ELF-1 (cell line): ENCODE results near the gene CNTNAP2.

Experiments
- DNase-seq: peaks from one replicate; pipeline ENCODE4 v3.0.0-alpha.2; 2016; ENCODE audit warnings: low read depth, low spot score

The CNTNAP2 gene

GRCh38 chr7:148334441-148334956, 2217.9 kb downstream of the CNTNAP2 start:
- no peak for DNase-seq

DNA sequence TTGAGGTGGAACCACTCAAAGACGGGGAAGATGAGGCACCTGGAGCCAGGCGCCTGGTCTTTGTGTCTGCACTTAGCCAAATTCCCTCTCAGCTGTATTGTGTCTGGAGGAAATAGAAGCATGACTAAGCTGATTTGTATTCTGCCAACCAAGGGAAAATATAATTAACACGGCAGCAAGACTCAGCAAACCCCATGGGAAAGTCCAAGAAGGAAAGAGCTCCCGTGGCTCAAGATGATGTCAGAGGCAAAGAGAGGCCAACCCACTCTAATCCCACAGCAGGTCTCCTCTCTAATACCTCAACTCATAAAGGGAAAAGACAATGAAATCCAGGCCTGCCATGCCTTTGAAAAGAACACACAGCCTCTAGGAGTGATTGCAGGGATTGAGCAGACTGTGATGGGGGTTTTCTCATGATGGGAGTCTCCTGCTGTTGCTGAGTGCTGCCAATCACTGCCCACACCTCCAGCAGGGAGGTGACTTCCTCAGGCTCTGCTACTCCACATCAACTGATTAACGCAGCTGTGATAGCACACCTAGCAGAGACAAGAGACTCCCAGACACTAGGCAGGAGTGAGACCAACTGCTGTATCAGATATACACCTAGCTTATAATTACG, 2218.5 kb downstream of the CNTNAP2 start:
- peak; percentile 85 for DNase-seq

DNA sequence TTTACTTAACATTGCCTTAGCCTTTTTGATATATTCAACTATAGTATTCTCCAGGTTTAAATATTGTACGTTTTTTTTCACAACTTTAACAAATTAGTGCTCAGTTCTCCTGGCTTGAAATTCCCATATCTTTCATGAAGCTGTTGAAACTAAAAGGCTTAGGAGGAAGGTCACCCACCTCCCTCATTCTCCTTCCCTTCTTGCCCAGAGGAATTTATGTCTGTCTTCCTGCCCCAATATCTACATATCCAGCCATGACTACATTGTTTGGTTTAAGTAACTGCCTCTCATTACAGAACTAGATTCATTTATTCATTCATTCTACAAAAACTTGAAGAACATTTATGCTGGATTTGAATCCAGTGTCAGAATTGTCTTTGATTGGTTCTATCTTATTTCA, 2219.2 kb downstream of the CNTNAP2 start:
- no peak for DNase-seq

DNA sequence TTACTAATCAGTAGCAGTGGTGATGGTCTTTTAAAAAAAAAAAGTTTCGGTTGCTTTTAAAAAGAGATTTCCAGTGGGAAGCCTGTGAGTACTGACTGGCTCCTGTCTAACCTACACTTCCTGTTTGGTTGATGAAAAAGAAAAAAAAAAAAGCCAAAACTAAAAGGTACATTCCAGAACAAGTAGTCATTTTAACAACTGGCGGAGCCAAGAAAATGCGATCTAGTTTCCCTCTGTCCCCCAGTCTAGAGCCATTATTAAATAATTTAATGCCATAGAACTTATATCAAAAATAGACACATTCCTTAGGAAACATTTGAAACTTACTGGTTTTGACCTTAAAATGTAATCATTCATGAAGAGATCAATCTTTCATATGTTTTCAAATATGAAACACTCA, 2219.8 kb downstream of the CNTNAP2 start:
- DNase-seq = no peak

- peak; percentile 64 for DNase-seq
Observed at GRCh38 chr7:148337246-148337965, 2220.8 kb downstream of the CNTNAP2 start.

- no peak for DNase-seq
Observed at GRCh38 chr7:148337995-148338747, 2221.6 kb downstream of the CNTNAP2 start.

DNA sequence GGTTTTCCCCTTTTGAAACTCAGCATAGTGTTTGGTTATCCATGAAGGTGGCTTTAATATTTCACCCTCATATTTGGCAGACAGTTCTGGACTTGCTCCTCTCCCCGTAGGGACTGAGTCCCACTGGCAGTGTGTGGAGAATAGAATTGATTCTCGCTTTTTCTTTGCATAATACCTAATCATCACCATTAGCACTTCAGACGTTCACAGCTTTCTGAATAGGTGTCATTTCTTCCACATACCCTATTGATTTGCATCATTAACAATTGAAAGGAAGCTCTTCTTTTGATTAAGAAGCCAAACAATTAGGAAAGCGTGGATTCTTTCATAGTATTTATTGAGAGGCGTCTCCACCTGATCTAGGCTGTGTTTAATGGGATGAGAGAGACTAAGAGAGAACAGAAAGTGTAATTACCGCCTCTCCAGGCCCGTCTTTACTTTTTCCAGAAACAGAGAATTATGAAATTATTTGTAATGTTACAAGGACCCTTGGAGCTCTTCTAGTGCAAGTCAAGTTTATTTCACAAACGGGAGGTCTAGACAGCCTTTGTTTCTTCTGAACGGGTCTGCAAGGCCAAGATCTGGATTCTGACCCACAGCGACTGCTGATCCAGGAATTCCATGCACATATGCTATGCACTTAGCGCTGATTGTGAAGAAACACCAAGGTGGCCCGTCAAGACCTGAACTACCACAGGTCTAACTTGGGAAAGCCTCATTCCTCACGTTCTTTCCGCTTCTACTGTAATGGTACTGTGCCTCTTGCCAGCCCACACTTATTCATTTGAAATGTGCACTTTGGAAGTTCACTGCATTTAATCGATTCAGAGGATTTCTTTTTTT, 2224.1 kb downstream of the CNTNAP2 start:
- peak; percentile 45 for DNase-seq

DNA sequence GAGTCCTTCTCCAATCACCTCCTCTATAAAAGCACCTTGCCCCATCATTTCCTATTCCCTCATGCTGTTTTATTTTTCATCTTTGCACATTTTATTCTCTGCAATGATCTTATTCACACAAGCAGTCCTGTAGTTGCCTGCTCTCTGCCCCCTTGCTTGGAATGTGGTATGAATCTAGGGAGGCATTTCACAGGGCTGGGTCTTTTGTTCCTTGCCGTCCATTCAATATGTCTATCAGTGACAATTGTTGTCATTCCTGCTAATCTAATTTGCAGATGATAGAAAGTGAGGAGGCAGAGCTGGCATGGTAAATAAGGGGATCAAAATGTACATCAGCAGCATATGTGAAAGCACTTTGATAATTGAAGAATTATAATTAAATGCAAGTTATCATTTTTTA, 2227.8 kb downstream of the CNTNAP2 start:
- DNase-seq = no peak

GRCh38 chr7:148347981-148348380, 2231.4 kb downstream of the CNTNAP2 start:
- DNase-seq = peak; percentile 49

DNA sequence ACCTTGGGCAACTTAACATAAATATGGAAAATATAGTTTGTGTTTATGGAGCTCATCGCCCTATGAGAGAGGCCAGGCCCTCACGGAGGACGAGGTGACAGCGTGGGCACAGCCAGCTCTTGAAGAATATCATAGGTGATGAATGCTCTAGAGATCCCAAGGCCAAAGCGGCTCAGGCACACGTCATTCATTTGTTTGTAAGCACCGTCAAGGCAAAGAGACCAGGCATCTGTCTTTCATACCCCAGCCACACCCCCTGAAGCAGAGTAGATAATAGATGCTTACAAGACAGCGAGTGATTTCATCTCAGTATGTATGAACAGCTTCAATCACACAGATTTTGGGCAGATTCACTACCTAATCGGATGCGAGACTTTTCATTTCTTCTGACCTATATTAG, 2231.9 kb downstream of the CNTNAP2 start:
- DNase-seq = peak; percentile 58

DNA sequence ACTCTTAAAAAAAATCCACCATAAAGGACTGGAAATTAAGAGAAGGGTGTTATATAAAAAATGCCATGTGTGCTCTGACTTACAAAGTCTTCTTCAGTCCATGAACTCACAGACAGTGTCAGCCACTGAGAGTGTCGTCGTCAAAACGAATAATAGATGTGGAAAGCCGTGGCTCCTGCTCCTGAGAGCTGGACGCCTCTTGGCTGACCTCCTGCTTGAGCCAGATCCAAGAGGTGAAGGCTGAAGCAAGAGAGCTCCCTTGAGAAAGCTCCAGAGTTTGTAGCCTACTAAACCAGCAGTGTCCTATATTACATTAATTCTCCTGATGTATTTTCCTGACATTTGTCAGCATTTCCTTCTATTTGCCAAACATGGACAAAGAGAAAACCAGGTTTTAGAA, 2239.7 kb downstream of the CNTNAP2 start:
- DNase-seq = no peak

DNA sequence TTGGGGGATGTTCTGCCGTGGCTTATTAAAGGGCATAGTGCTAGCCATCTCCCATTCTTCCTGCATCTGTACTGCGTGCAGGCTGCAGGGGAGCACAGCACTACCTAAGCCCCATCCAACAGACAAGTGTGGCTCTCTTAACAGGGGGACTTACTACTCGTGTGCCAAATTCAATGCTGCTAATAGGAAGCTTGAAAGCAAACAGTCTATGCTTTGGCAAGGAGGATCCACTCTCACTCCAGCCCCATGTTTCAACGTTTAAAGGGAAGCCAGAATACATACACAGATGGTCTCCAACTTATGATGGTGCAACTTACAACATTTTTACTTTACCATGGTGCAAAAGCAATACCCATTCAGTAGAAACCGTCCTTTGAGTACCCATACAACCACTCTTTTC, 2245.9 kb downstream of the CNTNAP2 start:
- no peak for DNase-seq

GRCh38 chr7:148367731-148368475, 2251.3 kb downstream of the CNTNAP2 start:
- peak; percentile 55 for DNase-seq

GRCh38 chr7:148368562-148368961, 2252.0 kb downstream of the CNTNAP2 start:
- peak; percentile 66 for DNase-seq

GRCh38 chr7:148371280-148371937, 2254.8 kb downstream of the CNTNAP2 start:
- DNase-seq = no peak

GRCh38 chr7:148374396-148375259, 2258.0 kb downstream of the CNTNAP2 start:
- DNase-seq = no peak

- DNase-seq = no peak
Observed at GRCh38 chr7:148379677-148380076, 2263.1 kb downstream of the CNTNAP2 start.

DNA sequence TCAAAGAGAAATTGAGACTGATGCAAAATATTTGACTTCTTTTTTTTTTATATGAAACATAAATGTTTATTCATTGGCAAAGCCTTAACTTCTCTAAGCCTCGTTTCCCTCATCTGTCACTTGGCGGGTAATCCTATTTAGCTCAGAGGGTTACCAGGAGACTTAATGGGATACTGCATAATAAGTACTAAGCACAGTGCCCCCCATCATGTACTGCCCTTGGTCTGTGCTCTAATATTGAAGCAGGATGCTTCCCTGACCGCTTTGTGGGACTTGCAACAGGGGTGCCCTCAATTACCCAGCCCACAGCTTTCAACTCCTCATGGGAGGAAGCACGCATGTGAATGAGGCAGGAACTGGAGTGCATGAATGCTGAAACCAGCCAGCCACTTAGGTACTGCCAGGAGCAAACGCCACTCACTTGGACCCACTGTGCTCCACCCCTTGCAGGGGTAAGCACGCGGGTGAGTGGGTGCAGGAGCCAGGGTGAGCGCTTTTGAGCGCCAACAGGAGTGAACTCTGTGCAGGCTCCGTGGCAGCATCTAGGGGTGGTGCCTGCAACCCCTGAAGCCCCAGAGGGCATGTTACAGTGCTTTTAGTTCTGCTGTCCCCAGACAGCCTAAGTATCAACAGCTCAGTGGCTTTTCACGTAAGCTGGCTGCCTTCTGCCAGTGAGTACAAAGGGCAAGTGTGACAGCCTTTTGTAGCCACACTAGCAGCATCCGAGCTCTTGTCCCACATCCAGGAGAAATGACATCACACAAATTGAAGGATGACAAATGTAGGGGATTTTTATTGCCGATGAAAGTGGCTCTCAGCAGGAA, 2264.2 kb downstream of the CNTNAP2 start:
- no peak for DNase-seq
